ENCODE results near the gene ZNF462. TPM values are rescaled to one million over a fixed set of nuclear protein-coding genes. Genes with fewer than 3 reads are reported as not detected.

The ZNF462 gene
- total and polyA plus RNA-seq, 2 donors (not counting 1 experiment from before 2014, with no cell fraction given), result 6.0 to 27.4 TPM

GRCh38 chr9:106963684-106964083 is 100.7 kb downstream of the ZNF462 start:
- H3K9me3 ChIP-seq (ENCODE audit: control insufficient read depth, insufficient read depth, low read depth, low read length), result no peaks in the 10 kb centered on the region
- H3K4me2 ChIP-seq (ENCODE audit: extremely low read depth, insufficient read depth, low read length), result no peak overlapping the region
- H3K27me3 ChIP-seq (ENCODE audit: control insufficient read depth, insufficient read depth, low read length), result no peaks in the 10 kb centered on the region
- DNase-seq (ENCODE audit: low read depth in 2 of 2), result no peak
- H2AFZ ChIP-seq (ENCODE audit: low read length), result no peak overlapping the region
- H3K4me1 ChIP-seq (ENCODE audit: control insufficient read depth, extremely low read depth, insufficient read depth, low read length), result no peaks in the 10 kb centered on the region
- TF ChIP-seq CTCF (conservative IDR thresholded peaks at IDR 0.05 in 1 of 2, IDR thresholded peaks at IDR 0.05 in 1 of 2; ENCODE audit: low read depth in 1 of 2, low read length in 2 of 2), result no peak
- TF ChIP-seq EZH2 (IDR thresholded peaks at IDR 0.05; ENCODE audit: low read length, missing control alignments), result no peak
- no peaks in the 10 kb centered on the region for H4K20me1 ChIP-seq (ENCODE audit: control insufficient read depth, extremely low read depth, insufficient read depth, low read length)
- H3K9ac ChIP-seq (ENCODE audit: insufficient read depth, low read length), result no peak overlapping the region
- H3K27ac ChIP-seq (ENCODE audit: insufficient read depth, low read length), result no peak overlapping the region
- no peaks in the 10 kb centered on the region for H3K36me3 ChIP-seq (ENCODE audit: control insufficient read depth, insufficient read depth, low read length)
- H3K79me2 ChIP-seq (ENCODE audit: control insufficient read depth, insufficient read depth, low read length), result no peaks in the 10 kb centered on the region
- H3K4me3 ChIP-seq (replicated peaks in 1 of 4; ENCODE audit: control extremely low read depth in 1 of 4, insufficient read depth in 1 of 4, low read depth in 3 of 4, low read length in 4 of 4), result no peak overlapping the region

- Histone ChIP-seq H3K4me3 (replicated peaks in 1 of 4; ENCODE audit: control extremely low read depth in 1 of 4, insufficient read depth in 1 of 4, low read depth in 3 of 4, low read length in 4 of 4) (no peak overlapping the region), H3K79me2 (ENCODE audit: control insufficient read depth, insufficient read depth, low read length) (no peaks in the 10 kb centered on the region), H3K36me3 (ENCODE audit: control insufficient read depth, insufficient read depth, low read length) (no peaks in the 10 kb centered on the region), H2AFZ (ENCODE audit: low read length) (no peak overlapping the region), H4K20me1 (ENCODE audit: control insufficient read depth, extremely low read depth, insufficient read depth, low read length) (no peaks in the 10 kb centered on the region), H3K27ac (ENCODE audit: insufficient read depth, low read length) (no peak overlapping the region), H3K4me2 (ENCODE audit: extremely low read depth, insufficient read depth, low read length) (no peak overlapping the region), H3K27me3 (ENCODE audit: control insufficient read depth, insufficient read depth, low read length) (no peaks in the 10 kb centered on the region), H3K4me1 (ENCODE audit: control insufficient read depth, extremely low read depth, insufficient read depth, low read length) (no peaks in the 10 kb centered on the region), H3K9ac (ENCODE audit: insufficient read depth, low read length) (no peak overlapping the region), H3K9me3 (ENCODE audit: control insufficient read depth, insufficient read depth, low read depth, low read length) (no peaks in the 10 kb centered on the region)
- no peak for DNase-seq (ENCODE audit: low read depth in 2 of 2)
- TF ChIP-seq EZH2 (IDR thresholded peaks at IDR 0.05; ENCODE audit: low read length, missing control alignments) (no peak), CTCF (conservative IDR thresholded peaks at IDR 0.05 in 1 of 2, IDR thresholded peaks at IDR 0.05 in 1 of 2; ENCODE audit: low read depth in 1 of 2, low read length in 2 of 2) (no peak)
Measured at GRCh38 chr9:106964329-106964728, 101.4 kb downstream of the ZNF462 start.

GRCh38 chr9:106964822-106965525 is 102.0 kb downstream of the ZNF462 start:
- DNase-seq (ENCODE audit: low read depth in 2 of 2), result peak in 1 of 2 donors; percentile 20

More at GRCh38 chr9:106964822-106965525, 102.0 kb downstream of the ZNF462 start:
- TF ChIP-seq CTCF (conservative IDR thresholded peaks at IDR 0.05 in 1 of 2, IDR thresholded peaks at IDR 0.05 in 1 of 2; ENCODE audit: low read depth in 1 of 2, low read length in 2 of 2), result no peak
- no peak for TF ChIP-seq EZH2 (IDR thresholded peaks at IDR 0.05; ENCODE audit: low read length, missing control alignments)
- Histone ChIP-seq H4K20me1 (ENCODE audit: control insufficient read depth, extremely low read depth, insufficient read depth, low read length) (no peaks in the 10 kb centered on the region), H3K4me2 (ENCODE audit: extremely low read depth, insufficient read depth, low read length) (no peak overlapping the region), H2AFZ (ENCODE audit: low read length) (no peak overlapping the region), H3K27ac (ENCODE audit: insufficient read depth, low read length) (no peak overlapping the region), H3K4me3 (replicated peaks in 1 of 4; ENCODE audit: control extremely low read depth in 1 of 4, insufficient read depth in 1 of 4, low read depth in 3 of 4, low read length in 4 of 4) (no peak overlapping the region), H3K79me2 (ENCODE audit: control insufficient read depth, insufficient read depth, low read length) (no peaks in the 10 kb centered on the region), H3K27me3 (ENCODE audit: control insufficient read depth, insufficient read depth, low read length) (no peaks in the 10 kb centered on the region), H3K9me3 (ENCODE audit: control insufficient read depth, insufficient read depth, low read depth, low read length) (no peaks in the 10 kb centered on the region), H3K9ac (ENCODE audit: insufficient read depth, low read length) (no peak overlapping the region), H3K4me1 (ENCODE audit: control insufficient read depth, extremely low read depth, insufficient read depth, low read length) (no peaks in the 10 kb centered on the region), H3K36me3 (ENCODE audit: control insufficient read depth, insufficient read depth, low read length) (no peaks in the 10 kb centered on the region)

Data from fibroblast of lung (primary cell).